Activated T-cell treated with anti-CD3 and anti-CD28 coated beads for 4 hours (primary cell): ENCODE results near the gene SENP3.

Source experiments
- DNase-seq: peaks from one replicate; pipeline ENCODE4 v3.0.0-alpha.2; 2020

Gene SENP3

GRCh38 chr17:7561589-7562207 lies at the start of gene SENP3:
TSS of gene SENP3 (plus strand) at chr17:7561919. CDS start at chr17:7563077, 1,158 bp downstream.
- DNase-seq, result peak; percentile 86

DNA sequence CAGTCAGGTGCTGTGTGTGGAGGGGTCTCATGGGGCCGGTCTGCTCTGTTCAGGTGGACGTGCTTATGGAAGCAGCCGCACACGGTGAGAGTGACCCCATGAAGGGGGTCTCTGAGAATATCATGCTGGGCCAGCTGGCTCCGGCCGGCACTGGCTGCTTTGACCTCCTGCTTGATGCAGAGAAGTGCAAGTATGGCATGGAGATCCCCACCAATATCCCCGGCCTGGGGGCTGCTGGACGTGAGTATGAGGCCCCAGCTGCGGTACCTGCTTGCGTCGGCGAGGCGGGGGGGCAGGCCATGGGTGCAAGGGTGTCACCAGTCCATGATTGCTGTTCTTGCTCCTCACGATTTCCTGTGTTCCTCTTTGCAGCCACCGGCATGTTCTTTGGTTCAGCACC lies 49.6 kb upstream of the SENP3 start:
- DNase-seq, result no peak

DNA sequence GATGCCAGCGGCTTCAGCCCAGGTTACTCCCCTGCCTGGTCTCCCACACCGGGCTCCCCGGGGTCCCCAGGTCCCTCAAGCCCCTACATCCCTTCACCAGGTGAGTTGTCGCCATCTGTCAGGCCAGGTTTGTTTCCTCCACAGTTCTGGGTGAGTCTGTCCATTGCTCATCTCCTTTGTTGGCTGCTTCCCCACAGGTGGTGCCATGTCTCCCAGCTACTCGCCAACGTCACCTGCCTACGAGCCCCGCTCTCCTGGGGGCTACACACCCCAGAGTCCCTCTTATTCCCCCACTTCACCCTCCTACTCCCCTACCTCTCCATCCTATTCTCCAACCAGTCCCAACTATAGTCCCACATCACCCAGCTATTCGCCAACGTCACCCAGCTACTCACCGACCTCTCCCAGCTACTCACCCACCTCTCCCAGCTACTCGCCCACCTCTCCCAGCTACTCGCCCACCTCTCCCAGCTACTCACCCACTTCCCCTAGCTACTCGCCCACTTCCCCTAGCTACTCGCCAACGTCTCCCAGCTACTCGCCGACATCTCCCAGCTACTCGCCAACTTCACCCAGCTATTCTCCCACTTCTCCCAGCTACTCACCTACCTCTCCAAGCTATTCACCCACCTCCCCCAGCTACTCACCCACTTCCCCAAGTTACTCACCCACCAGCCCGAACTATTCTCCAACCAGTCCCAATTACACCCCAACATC lies 48.7 kb upstream of the SENP3 start:
- no peak for DNase-seq

DNA sequence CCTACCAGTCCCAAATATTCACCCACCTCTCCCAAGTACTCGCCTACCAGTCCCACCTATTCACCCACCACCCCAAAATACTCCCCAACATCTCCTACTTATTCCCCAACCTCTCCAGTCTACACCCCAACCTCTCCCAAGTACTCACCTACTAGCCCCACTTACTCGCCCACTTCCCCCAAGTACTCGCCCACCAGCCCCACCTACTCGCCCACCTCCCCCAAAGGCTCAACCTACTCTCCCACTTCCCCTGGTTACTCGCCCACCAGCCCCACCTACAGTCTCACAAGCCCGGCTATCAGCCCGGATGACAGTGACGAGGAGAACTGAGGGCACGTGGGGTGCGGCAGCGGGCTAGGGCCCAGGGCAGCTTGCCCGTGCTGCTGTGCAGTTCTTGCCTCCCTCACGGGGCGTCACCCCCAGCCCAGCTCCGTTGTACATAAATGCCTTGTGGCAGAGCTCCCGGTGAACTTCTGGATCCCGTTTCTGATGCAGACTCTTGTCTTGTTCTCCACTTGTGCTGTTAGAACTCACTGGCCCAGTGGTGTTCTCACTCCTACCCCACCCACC lies 47.8 kb upstream of the SENP3 start:
- DNase-seq, result no peak

- no peak for DNase-seq
Observed at GRCh38 chr17:7515911-7516610, 45.7 kb upstream of the SENP3 start.

- peak; percentile 23 for DNase-seq
Observed at GRCh38 chr17:7523033-7523432, 38.7 kb upstream of the SENP3 start.

DNA sequence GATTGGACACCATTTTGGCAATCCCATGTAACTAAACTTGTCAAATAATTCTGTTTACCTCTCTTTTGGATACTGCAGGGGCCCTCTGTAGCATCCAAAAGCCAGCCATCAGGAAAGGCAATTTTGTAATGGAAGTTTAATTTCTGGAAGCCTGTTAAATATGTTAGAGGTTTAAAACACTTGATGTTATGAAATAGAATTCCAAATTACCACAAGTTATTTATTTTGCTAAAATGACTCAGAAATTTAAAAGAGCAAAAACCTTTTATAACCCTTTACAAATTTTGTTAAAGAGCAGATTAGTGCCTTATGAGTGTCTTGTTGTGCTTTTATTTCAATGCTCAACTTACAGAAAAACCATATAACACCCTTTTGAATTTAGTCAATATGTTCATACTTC lies 32.9 kb upstream of the SENP3 start:
- DNase-seq, result no peak

DNA sequence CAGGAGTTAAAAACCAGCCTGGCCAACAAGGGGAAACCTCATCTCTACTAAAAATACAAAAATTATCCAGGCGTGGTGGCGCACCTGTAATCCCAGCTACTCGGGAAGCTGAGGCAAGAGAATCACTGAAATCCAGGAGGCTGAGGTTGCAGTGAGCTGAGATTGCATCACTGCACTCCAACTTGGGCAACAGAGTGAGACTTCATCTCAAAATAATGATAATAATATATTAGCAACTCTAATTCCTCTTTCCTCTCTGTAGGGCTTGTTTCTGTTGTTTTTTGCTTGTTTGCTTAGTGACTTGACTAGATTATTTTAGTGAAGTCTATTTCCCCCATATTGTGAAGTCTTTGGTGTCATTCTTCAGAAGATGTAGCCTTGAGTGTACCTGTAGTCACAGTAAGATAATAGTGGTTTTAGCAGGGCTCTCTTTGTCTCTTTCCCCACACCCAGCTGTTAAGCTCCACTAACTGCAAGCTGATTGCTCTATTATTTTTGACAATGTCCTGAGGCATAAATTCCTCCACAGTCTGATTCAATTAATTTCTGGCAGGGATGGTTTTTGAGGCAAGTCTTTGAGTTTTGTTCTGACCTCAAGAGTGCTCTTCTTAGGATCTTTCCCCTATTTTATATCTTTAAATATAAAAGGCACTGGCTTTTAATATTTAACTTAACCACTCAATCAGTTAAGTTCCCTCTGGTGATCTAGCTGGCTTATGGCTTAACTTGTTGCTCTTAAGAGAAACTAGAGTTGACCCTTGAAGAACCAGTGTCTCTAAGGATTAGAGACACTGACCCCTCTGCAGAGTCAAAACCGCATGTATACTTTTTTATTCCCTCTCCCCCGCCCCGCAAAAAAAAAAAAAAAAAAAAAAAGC lies 31.5 kb upstream of the SENP3 start:
- no peak for DNase-seq

DNA sequence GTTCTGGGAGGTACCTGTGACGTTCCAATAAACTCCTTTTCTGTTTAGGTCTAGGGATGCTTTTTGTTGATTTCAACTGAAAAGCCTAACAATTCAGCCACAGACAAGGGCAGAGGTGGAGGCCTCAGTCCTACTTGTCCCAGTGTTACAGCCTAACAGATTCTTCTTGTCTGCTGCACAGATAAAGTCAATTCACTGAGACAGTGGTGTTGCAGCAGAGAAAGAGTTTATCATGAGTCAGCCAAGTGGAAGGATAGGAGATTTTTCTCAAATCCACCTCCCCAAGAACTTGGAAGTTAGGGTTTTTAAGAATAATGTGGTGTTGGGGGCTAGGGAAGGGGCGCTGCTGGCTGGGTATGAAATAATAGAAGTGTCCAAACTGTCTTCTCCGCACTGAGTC lies 23.7 kb upstream of the SENP3 start:
- no peak for DNase-seq

- no peak for DNase-seq
Observed at GRCh38 chr17:7538891-7539545, 22.7 kb upstream of the SENP3 start.

DNA sequence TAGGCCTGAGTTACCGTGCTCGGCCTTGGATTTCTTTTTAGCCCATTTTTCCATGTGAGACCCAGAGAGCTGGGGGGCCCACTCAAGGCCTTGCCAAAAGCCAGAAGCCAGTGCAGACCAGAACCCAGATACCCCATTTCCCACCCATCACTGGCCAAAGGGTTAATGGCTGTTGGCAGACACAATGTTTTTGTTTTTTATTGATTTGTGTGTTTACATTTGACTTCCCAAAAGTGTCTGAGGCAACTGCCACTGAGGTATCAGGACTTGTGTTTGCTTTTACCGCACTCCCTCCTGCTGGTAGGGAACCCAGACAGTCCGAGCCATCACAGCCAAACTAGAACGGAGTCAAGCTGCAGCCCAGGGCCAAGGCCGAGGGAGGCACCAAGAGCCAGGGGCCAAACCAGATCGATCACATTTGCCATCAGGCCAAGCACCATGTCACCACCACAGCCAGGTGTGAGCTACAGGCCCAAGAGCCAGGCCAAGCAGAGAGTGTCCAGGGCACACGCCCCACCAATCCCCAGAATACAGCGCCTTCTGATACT lies 20.6 kb upstream of the SENP3 start:
- DNase-seq, result no peak

GRCh38 chr17:7544911-7545310 lies 16.8 kb upstream of the SENP3 start:
- DNase-seq, result no peak

- DNase-seq, result no peak
Observed at GRCh38 chr17:7548585-7549400, 12.9 kb upstream of the SENP3 start, which contains the start of gene TNFSF12. TSS of gene TNFSF12 (plus strand) at chr17:7549058. CDS start at chr17:7549154, 96 bp downstream.

DNA sequence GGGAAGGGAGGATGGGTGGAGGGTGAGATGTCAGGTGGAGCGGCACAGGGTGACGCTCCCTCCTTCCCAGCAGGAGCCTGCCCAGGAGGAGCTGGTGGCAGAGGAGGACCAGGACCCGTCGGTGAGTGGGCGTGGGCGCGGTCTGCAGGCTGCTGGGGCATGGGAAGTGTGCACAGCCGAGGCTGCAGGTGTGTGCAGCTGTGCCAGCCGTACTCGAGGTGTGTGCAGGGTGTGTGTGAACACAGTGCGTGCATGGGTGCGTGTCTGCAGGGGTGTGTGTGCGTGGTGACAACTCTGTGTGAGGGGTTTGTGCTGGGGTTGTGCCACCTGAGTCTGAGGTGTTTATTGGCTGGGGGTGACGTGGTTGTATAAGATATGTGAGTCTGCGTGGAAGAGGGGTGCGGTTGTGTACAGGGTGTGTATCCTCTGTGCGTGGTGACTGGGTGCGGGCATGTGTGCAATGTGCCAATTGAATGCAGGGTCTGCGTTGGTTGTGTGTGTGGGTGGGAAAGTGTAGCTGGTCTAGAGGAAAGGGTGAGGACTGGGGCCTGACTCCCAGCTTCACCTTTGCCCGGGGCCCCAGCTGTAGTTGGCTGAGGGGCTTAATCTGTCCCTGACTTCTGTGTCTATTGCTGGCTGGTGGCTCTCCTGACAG lies 12.2 kb upstream of the SENP3 start:
- DNase-seq, result no peak

- no peak for DNase-seq
Observed at GRCh38 chr17:7550344-7550743, 11.4 kb upstream of the SENP3 start.

DNA sequence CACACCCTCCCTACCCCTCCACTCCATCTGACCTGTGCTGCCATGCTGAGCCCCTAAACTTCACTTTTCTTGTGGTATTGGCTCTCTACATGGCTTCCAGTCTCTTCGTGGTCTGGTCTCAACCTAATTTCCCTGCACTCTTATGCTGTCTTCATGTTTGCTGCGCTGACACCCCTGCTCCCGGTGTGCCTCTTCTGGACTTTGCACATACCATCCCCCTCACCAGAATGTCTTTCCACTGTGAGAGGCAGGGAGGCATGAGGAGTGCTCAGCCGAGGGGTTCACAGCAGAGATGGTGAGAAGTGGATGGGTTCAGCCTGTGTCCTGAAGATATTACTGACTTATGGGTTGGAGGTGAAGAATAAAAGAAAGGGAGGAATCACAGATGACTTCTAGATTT lies 10.3 kb upstream of the SENP3 start:
- no peak for DNase-seq

- DNase-seq, result no peak
Observed at GRCh38 chr17:7552621-7553051, 9.1 kb upstream of the SENP3 start.

DNA sequence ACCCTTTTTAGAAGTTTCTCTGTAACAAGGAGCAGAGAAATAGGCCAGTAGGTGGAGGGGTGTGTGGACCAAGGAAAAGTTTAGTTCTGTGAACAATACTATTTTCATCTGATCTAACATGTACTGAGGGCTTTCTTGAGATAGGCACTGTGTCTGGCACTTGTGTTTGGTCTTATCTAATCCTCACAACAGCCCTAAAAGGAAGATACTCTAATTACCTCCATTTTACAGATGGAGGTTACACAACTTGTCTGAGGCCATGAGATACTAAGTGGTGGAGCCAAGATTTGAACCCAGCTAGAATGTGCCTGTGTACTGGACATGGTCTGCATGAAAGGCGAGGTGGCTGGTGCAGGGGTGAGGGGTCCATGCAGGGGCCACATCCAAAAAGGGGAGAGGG lies 8.4 kb upstream of the SENP3 start:
- no peak for DNase-seq

- DNase-seq, result no peak
Observed at GRCh38 chr17:7555320-7555948, 6.3 kb upstream of the SENP3 start.

DNA sequence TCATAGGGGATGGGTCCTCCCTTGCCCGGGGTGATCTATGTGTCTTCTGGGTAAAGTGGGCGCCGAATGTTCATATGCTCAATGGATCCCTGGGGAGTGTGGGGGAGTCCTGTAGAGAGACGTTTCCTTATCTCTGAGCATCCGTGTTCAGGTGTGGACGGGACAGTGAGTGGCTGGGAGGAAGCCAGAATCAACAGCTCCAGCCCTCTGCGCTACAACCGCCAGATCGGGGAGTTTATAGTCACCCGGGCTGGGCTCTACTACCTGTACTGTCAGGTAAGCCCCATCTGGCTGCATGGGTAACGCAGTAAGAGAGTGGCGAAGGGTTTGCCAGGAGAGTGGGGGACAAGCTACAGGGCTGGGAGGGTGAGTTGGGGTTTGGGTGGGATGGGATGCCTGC lies 5.1 kb upstream of the SENP3 start:
- DNase-seq, result no peak
